Astrocyte (in vitro differentiated cells and primary cell): ENCODE measurements around the gene POU3F3. TPM values are rescaled to one million over a fixed set of nuclear protein-coding genes. Genes with fewer than 3 reads are reported as not detected.

ENCODE experiments used
- DNase-seq: peaks from one replicate; pipeline ENCODE4 v3.0.0-alpha.2; 2010; ENCODE audit warnings: low read depth
- FAIRE-seq: peaks from 2 replicates; lab custom pipeline; 2011; peaks lifted over from hg19 to GRCh38; lab: Jason Lieb, UNC
- H2AFZ ChIP-seq: 2 replicates; pipeline ENCODE4 v1.6.0; 2012; ENCODE audit warnings: low read depth, low read length, inconsistent platforms
- H3K27ac ChIP-seq: 2 replicates; pipeline ENCODE4 v1.5.1; 2011; ENCODE audit warnings: low read depth, low read length, inconsistent platforms
- H3K27me3 ChIP-seq: 2 replicates; pipeline ENCODE4 v1.6.0; 2011; ENCODE audit warnings: low read length, inconsistent platforms; ENCODE audit not compliant: insufficient read depth
- H3K36me3 ChIP-seq: 2 replicates; pipeline ENCODE4 v1.5.1; 2011; ENCODE audit warnings: low read length, inconsistent platforms; ENCODE audit not compliant: insufficient read depth
- H3K4me1 ChIP-seq: 2 replicates; pipeline ENCODE4 v1.5.1; 2011; ENCODE audit warnings: low read length, inconsistent platforms; ENCODE audit not compliant: insufficient read depth
- H3K4me2 ChIP-seq: 2 replicates; pipeline ENCODE4 v1.6.0; 2012; ENCODE audit warnings: low read length, inconsistent platforms
- H3K4me3 ChIP-seq: 2 replicates; pipeline ENCODE4 v1.5.1; 2011; ENCODE audit warnings: low read depth, mild to moderate bottlenecking, low read length, inconsistent platforms; ENCODE audit not compliant: insufficient read depth
- H3K79me2 ChIP-seq: 2 replicates; pipeline ENCODE4 v1.6.0; 2012; ENCODE audit warnings: mild to moderate bottlenecking, low read length, inconsistent platforms; ENCODE audit not compliant: insufficient read depth
- H3K9ac ChIP-seq: 2 replicates; pipeline ENCODE4 v1.6.0; 2012; ENCODE audit warnings: mild to moderate bottlenecking, low read length, inconsistent platforms
- H3K9me3 ChIP-seq: 2 replicates; pipeline ENCODE4 v1.5.1; 2012; ENCODE audit warnings: low read depth, mild to moderate bottlenecking, low read length, inconsistent platforms; ENCODE audit not compliant: insufficient read depth
- H4K20me1 ChIP-seq: 2 replicates; pipeline ENCODE4 v1.6.0; 2012; ENCODE audit warnings: low read length, inconsistent platforms; ENCODE audit not compliant: insufficient read depth
- H3K27ac Mint-ChIP-seq: one replicate; pipeline ENCODE4 v1.8.0; 2021; ENCODE audit warnings: mild to moderate bottlenecking, mixed read lengths; ENCODE audit not compliant: unreplicated experiment
- H3K27me3 Mint-ChIP-seq: one replicate; pipeline ENCODE4 v1.8.0; 2021; ENCODE audit warnings: low read depth, mixed read lengths; ENCODE audit not compliant: unreplicated experiment
- H3K36me3 Mint-ChIP-seq: one replicate; pipeline ENCODE4 v1.8.0; 2021; ENCODE audit warnings: low read depth, mixed read lengths; ENCODE audit not compliant: unreplicated experiment
- H3K4me1 Mint-ChIP-seq: one replicate; pipeline ENCODE4 v1.8.0; 2021; ENCODE audit warnings: low read depth, mixed read lengths; ENCODE audit not compliant: unreplicated experiment
- H3K4me3 Mint-ChIP-seq: one replicate; pipeline ENCODE4 v1.8.0; 2021; ENCODE audit warnings: mild to moderate bottlenecking, moderate library complexity, mixed read lengths; ENCODE audit not compliant: unreplicated experiment
- H3K9me3 Mint-ChIP-seq: one replicate; pipeline ENCODE4 v1.8.0; 2021; ENCODE audit warnings: mild to moderate bottlenecking, mixed read lengths; ENCODE audit not compliant: unreplicated experiment
- CTCF ChIP-seq: IDR thresholded peaks from 2 replicates; pipeline ENCODE4 v1.5.1; 2011; ENCODE audit warnings: low read depth, mild to moderate bottlenecking, inconsistent platforms, low read length, moderate library complexity; ENCODE audit not compliant: insufficient read depth
- EZH2 ChIP-seq: IDR thresholded peaks from 2 replicates; pipeline ENCODE4 v1.6.1; 2012; ENCODE audit warnings: mild to moderate bottlenecking, low read length, inconsistent platforms; ENCODE audit not compliant: insufficient read depth
- total RNA-seq: library from RNA; stranded (reverse); gene quantifications from 2 replicates; pipeline ENCODE4 v1.2.1, GENCODE V29; 2021

POU3F3 gene
- total RNA-seq, 1 donor from 2014 or later: 0.09 TPM

GRCh38 chr2:104901037-104901881 lies 47.3 kb downstream of the POU3F3 start:
- no peak overlapping the region for H3K4me2 ChIP-seq
- H3K4me3 Mint-ChIP-seq: no peak overlapping the region
- H3K27me3 Mint-ChIP-seq: peaks cover 3% of the 10 kb centered on the region
- H3K9me3 ChIP-seq: no peaks in the 10 kb centered on the region
- DNase-seq (no peak), FAIRE-seq (no peak)
- H3K27ac Mint-ChIP-seq: no peak overlapping the region
- H4K20me1 ChIP-seq: no peaks in the 10 kb centered on the region
- TF ChIP-seq CTCF (no peak), EZH2 (no peak)
- H3K9me3 Mint-ChIP-seq: peaks cover 5% of the 10 kb centered on the region
- H3K27ac ChIP-seq: no peak overlapping the region
- H3K9ac ChIP-seq: no peak overlapping the region
- peaks cover 6% of the 10 kb centered on the region for H3K4me1 ChIP-seq
- H3K36me3 ChIP-seq: no peaks in the 10 kb centered on the region
- H2AFZ ChIP-seq: no peak overlapping the region
- no peaks in the 10 kb centered on the region for H3K27me3 ChIP-seq
- H3K4me1 Mint-ChIP-seq: peaks cover 3% of the 10 kb centered on the region
- H3K4me3 ChIP-seq: no peak overlapping the region
- H3K36me3 Mint-ChIP-seq: no peaks in the 10 kb centered on the region
- no peaks in the 10 kb centered on the region for H3K79me2 ChIP-seq

- peaks cover 2% of the 10 kb centered on the region for H3K9me3 Mint-ChIP-seq
- Histone ChIP-seq H3K4me1 (peaks cover 6% of the 10 kb centered on the region), H2AFZ (no peak overlapping the region), H3K9ac (no peak overlapping the region), H3K4me2 (no peak overlapping the region), H3K36me3 (no peaks in the 10 kb centered on the region), H3K9me3 (no peaks in the 10 kb centered on the region), H3K27ac (no peak overlapping the region), H3K27me3 (no peaks in the 10 kb centered on the region), H4K20me1 (no peaks in the 10 kb centered on the region), H3K4me3 (no peak overlapping the region), H3K79me2 (no peaks in the 10 kb centered on the region)
- H3K27me3 Mint-ChIP-seq: peaks cover 12% of the 10 kb centered on the region
- FAIRE-seq (no peak), DNase-seq (no peak)
- H3K4me1 Mint-ChIP-seq: peaks cover under 1% of the 10 kb centered on the region
- TF ChIP-seq EZH2 (no peak), CTCF (no peak)
- H3K36me3 Mint-ChIP-seq: no peaks in the 10 kb centered on the region
- H3K4me3 Mint-ChIP-seq: no peak overlapping the region
- H3K27ac Mint-ChIP-seq: no peak overlapping the region
Observed at GRCh38 chr2:104902317-104902716, 48.4 kb downstream of the POU3F3 start.

Other genes starting within 250 kb of the POU3F3 start
- gene MRPS9, start 184.0 kb downstream of the POU3F3 start, total RNA-seq: 28.6 and 32.3 TPM in 2 replicates